Measurements from ENCODE around the gene C1orf115.

C1orf115 gene

GRCh38 chr1:220695426-220695825, 5.3 kb downstream of the C1orf115 start:
- no peak for DNase-seq (ENCODE audit: low read depth)
- TF ChIP-seq MYC (IDR thresholded peaks at IDR 0.05; ENCODE audit: low read depth, low read length) (no peak), POLR2A (IDR thresholded peaks at IDR 0.05; ENCODE audit: extremely low read depth, insufficient read length) (no peak), CTCF (IDR thresholded peaks at IDR 0.05; ENCODE audit: low read depth, low read length) (no peak)
- TF ChIP-seq, protein P1, sequence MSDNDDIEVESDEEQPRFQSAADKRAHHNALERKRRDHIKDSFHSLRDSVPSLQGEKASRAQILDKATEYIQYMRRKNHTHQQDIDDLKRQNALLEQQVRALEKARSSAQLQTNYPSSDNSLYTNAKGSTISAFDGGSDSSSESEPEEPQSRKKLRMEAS (IDR thresholded peaks at IDR 0.05; ENCODE audit: low read depth, low read length) = no peak
- no peak overlapping the region for H3K4me3 ChIP-seq (ENCODE audit: low read depth, low read length)

DNA sequence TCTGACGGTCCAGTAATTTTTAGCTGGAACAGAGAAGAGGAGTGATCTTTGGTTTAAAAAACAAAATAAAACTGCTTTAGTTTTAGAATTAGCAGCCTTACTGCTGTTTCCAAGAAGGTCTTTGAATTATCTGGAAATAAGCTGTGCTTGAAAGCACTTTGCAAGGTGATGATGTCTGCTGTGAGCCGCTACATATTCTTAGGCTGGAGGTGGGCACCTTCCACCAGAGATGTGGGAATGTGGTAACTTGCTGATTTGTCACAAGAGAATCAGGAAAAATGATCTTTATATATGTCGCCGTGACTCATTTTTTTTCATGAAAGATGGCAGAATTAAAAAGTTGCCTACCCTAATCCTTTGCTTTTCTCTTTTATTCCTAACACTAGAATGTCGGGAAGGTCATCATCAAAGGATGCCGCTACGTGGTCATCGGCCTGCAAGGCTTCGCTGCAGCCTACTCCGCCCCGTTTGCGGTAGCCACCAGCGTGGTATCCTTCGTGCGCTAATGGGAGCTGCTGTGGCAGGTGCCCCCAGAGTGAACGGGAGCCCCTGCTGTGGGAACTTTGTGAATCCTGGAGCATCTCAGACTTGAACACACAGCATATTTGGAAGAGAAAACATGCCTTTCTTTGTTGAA, 6.2 kb downstream of the C1orf115 start:
- TF ChIP-seq, protein P1 (IDR thresholded peaks at IDR 0.05; ENCODE audit: low read depth, low read length) = no peak
- TF ChIP-seq CTCF (IDR thresholded peaks at IDR 0.05; ENCODE audit: low read depth, low read length) = no peak
- TF ChIP-seq MYC (IDR thresholded peaks at IDR 0.05; ENCODE audit: low read depth, low read length) = no peak
- TF ChIP-seq POLR2A (IDR thresholded peaks at IDR 0.05; ENCODE audit: extremely low read depth, insufficient read length) = no peak
- DNase-seq (ENCODE audit: low read depth) = no peak

DNA sequence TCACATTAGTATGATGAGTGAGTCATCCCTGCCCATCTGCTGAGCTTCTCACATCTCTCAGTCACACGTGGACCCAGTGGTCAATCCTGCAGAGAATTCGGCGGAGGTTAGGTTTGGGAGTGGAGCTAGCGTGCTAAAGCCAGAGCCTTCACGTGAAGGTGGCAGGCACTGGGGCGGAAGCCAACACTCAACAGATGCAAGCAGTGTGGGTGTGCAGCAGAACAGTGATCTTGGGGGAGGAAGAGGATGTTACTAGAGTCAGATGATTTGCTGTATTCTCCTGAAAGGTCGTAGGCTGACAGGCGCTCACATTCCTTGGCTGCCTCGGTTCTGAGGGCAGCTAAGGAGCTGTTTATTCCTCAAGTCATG, 6.7 kb downstream of the C1orf115 start:
- DNase-seq (ENCODE audit: low read depth) = no peak
- TF ChIP-seq POLR2A (IDR thresholded peaks at IDR 0.05; ENCODE audit: extremely low read depth, insufficient read length) = no peak
- TF ChIP-seq CTCF (IDR thresholded peaks at IDR 0.05; ENCODE audit: low read depth, low read length) = no peak
- TF ChIP-seq, protein P1 (IDR thresholded peaks at IDR 0.05; ENCODE audit: low read depth, low read length) = no peak
- no peak for TF ChIP-seq MYC (IDR thresholded peaks at IDR 0.05; ENCODE audit: low read depth, low read length)
- H3K4me3 ChIP-seq (ENCODE audit: low read depth, low read length) = no peak overlapping the region

More for the DNA sequence above, 6.2 kb downstream of the C1orf115 start:
- H3K4me3 ChIP-seq (ENCODE audit: low read depth, low read length) = no peak overlapping the region

DNA sequence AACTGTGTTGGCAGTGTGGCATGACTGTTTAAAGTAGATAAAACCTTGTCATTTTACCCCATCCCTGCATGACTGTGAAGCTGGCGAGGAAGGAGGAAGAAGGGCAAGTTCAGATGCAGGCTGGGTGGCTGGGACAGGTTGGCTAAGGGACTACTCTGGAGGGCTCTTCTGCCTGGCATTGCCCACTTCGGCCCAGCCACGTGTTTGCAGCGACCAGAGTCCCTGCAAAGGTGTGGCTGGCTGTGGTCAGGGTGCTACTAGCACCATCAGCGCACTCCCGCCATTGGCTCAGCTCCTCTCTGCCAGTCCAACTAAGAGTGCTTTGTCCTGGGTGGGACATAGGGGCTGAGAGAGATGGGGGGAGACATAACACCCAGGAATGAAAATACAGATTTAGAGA, 7.2 kb downstream of the C1orf115 start:
- DNase-seq (ENCODE audit: low read depth) = no peak
- TF ChIP-seq, protein P1 (IDR thresholded peaks at IDR 0.05; ENCODE audit: low read depth, low read length) = no peak
- TF ChIP-seq CTCF (IDR thresholded peaks at IDR 0.05; ENCODE audit: low read depth, low read length) (no peak), MYC (IDR thresholded peaks at IDR 0.05; ENCODE audit: low read depth, low read length) (no peak), POLR2A (IDR thresholded peaks at IDR 0.05; ENCODE audit: extremely low read depth, insufficient read length) (no peak)
- H3K4me3 ChIP-seq (ENCODE audit: low read depth, low read length) = no peak overlapping the region

DNA sequence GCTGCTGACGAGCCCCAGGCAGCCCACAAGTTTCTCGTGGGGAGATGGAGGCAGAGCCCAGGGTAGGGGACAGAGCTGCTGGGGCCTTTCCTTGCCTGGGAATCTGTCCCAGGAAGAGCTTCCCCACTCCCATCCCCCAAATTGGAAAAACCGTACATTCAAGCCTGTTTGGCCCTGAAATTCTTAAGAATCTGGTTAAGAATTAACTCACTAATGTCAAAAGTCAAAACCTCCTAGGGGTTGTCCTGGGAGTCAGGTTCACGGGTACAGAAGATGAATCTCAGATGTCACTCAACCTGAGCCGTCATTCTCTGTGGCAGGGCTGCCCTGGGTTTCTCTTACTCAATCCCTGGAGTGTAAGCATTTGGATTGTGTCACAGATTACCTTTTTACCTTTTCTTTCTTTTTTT, 8.4 kb downstream of the C1orf115 start:
- no peak for TF ChIP-seq POLR2A (IDR thresholded peaks at IDR 0.05; ENCODE audit: extremely low read depth, insufficient read length)
- TF ChIP-seq MYC (IDR thresholded peaks at IDR 0.05; ENCODE audit: low read depth, low read length) = no peak
- no peak for TF ChIP-seq CTCF (IDR thresholded peaks at IDR 0.05; ENCODE audit: low read depth, low read length)
- TF ChIP-seq, protein P1 (IDR thresholded peaks at IDR 0.05; ENCODE audit: low read depth, low read length) = no peak
- DNase-seq (ENCODE audit: low read depth) = no peak
- no peak overlapping the region for H3K4me3 ChIP-seq (ENCODE audit: low read depth, low read length)

All from NB4 (cell line).